Esophagus (tissue), 2 donors: ENCODE data around the gene CACNA1A. TPM values are rescaled to one million over a fixed set of nuclear protein-coding genes. Genes with fewer than 3 reads are reported as not detected.
"Not testable (repeated sequence)": the region's sequence is repeated elsewhere in the genome, so short reads cannot be mapped to it uniquely, and the experiment has no call there.

ENCODE experiments used
- H3K27ac ChIP-seq, 2 donors: one replicate each; pipeline ENCODE4 v1.5.1; 2013; ENCODE audit warnings: low read depth in 2 of 2, mild to moderate bottlenecking in 2 of 2, inconsistent platforms in 1 of 2, low read length in 1 of 2, moderate library complexity in 1 of 2
- H3K27me3 ChIP-seq, 2 donors: one replicate each; pipeline ENCODE4 v1.6.1; 2013; ENCODE audit warnings: low read length in 2 of 2, control low read depth in 1 of 2, mild to moderate bottlenecking in 1 of 2; ENCODE audit not compliant: insufficient read depth in 2 of 2, control insufficient read depth in 1 of 2
- H3K36me3 ChIP-seq, 2 donors: one replicate each; pipeline ENCODE4 v1.6.1; 2013; ENCODE audit warnings: low read length in 1 of 2; ENCODE audit not compliant: control insufficient read depth in 2 of 2, insufficient read depth in 2 of 2
- H3K4me1 ChIP-seq, 2 donors: one replicate each; pipeline ENCODE4 v1.6.1; 2013; ENCODE audit warnings: low read length in 1 of 2; ENCODE audit not compliant: control insufficient read depth in 2 of 2, insufficient read depth in 2 of 2
- H3K4me3 ChIP-seq, 2 donors: one replicate each; pipeline ENCODE4 v1.5.1; 2013; ENCODE audit warnings: low read length in 2 of 2, mild to moderate bottlenecking in 2 of 2, low read depth in 1 of 2, moderate library complexity in 1 of 2
- H3K9me3 ChIP-seq, 2 donors: one replicate each; pipeline ENCODE4 v1.6.1; 2013; ENCODE audit warnings: mild to moderate bottlenecking in 2 of 2, low read depth in 1 of 2, low read length in 1 of 2, moderate library complexity in 1 of 2; ENCODE audit not compliant: control insufficient read depth in 2 of 2, insufficient read depth in 1 of 2
- WGBS, 2 donors: extraction: QIAGEN DNeasy Blood & Tissue Kit; methylation state at CpG; one replicate each; pipeline ENCODE4 v1.1.7; 2013; 5-methylcytosine and 5-hydroxymethylcytosine counted together
- polyA plus RNA-seq, 2 donors: library from polyadenylated mRNA; stranded (reverse); fragments of 200-250 nt; gene quantifications; one replicate each; pipeline ENCODE4 v1.2.3, GENCODE V29; 2013
- donor health status: healthy with polysubstance abuse.
- donor health status: Bipolar disorder and iron deficiency.

CACNA1A gene
- polyA plus RNA-seq, 2 donors = 0.20 to 0.33 TPM

DNA sequence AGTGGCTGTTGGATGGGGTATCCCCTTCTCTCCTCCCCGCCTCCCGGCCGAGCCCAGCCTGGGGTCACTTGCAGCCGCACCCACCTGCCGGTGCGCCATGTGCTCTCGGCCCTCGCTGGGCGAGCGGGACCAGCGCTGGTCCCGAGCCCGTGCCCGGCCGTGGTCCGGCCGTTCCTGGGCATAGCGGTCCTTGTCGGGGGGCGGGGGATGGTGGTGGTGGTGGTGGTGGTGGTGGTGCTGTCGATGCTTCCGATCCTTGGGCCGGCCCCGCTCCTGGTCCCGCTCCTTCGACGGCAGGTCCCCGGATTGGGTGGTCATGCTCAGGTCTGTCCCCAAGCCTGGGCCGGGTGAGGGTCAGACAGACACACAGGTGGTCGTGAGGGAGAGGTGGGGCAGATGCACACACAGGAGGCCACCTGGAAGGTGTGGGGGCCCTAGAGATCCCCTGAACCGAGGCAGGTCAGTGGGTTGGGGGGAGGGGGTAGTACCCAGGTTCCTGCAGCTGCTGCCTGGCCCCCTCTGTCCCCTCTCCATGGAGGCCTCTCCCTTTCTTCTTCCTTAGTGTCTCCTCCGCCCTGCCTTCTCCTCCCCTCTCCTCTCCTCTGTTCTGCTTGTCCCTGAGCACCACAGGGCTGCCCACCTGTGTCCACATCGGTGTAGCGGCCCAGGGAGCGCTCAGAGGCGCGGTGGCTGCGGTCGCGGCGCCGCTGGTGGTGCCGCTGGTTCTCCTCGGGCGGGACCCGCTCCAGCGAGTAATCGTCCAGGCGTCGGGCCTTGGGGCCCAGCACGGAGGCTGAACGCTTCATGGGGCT, 297.4 kb downstream of the CACNA1A start:
- H3K4me1 ChIP-seq = peaks cover 0 to 2% of the 10 kb centered on the region in 2 donors
- H3K9me3 ChIP-seq = no peaks in the 10 kb centered on the region
- peak overlapping the region; percentile 5 to 50 for H3K27ac ChIP-seq
- no peaks in the 10 kb centered on the region for H3K27me3 ChIP-seq
- peak overlapping the region; percentile 19 to 44 for H3K4me3 ChIP-seq
- no peaks in the 10 kb centered on the region for H3K36me3 ChIP-seq
- WGBS, 2 donors = 66 to 86% methylated on average over 28 to 52 of the region's 52 CpGs

DNA sequence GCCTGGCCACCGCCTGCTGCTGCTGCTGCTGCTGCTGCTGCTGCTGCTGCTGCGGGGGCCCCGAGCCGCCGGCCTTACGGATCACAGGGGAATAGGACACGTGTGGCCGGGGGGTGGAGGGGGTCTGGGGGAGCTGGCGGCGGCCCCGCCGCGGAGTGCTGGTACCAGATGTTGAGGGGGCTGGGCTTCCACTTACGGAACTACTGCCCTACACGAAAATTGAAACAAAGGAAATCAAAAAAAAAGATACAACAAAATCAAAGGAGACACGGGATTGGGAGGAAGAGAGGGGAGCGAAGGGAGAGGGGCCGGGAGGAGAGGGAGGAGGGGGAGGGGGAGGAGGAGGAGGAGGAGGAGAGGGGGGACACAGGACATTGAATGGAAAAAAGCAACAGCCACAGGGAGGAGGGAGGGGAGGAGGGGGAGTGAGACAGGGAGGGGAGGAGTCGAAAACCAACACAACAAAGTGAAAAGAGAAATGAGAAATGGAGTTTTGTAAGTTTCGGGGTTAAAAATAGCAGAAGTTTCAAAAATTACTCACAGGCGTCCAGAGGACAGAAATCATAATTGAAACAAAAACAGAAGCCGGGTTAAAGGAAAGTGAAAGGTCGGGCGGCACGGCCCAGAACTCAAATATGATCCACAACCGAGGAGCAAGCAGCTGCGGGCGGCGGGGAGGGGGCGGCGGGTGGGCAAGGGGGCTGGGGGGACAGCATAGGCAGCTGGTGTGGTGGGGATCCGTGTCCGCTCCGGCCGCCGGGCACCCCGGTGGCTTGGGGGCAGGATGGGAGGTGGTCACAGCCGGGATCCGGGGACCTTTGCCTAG, 298.2 kb downstream of the CACNA1A start:
- Histone ChIP-seq H3K27me3 (no peaks in the 10 kb centered on the region), H3K4me1 (peaks cover 0 to 2% of the 10 kb centered on the region in 2 donors), H3K4me3 (peak overlapping the region; percentile 19 to 44), H3K9me3 (no peaks in the 10 kb centered on the region), H3K36me3 (no peaks in the 10 kb centered on the region), H3K27ac (peak overlapping the region; percentile 18 to 50)
- 10 to 22% methylated on average over 31 to 39 of the region's 39 CpGs for WGBS, 2 donors

DNA sequence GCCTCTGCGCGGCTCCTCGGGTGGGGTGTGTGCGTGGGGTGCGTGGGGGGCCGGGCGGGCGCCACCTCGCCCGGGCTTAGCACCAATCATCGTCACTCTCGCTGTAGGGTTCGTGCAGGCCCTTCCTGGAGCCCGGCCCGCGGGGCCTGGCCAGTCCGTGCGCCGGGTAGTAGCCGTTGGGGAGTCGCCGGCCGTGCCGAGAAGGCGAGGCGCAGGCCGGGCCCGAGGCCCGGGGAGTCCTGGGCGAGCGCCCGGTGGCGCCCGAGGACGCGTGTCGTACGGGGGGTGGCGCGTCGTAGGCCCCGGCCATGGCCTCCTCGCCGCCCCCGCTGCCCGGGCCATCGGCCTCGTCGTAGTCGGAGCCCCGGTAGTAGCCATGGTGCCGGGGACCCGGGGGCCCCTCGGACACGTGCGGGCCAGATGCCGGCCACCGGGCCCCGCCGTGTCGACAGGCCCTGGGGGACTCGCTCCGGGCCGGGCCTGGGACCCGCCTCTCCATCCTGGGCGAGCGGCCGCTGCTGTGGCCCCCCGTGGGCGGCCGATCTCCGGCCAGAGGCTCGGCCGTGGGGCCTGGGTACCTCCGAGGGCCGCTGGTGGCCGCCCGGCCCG, 298.9 kb downstream of the CACNA1A start:
- H3K4me1 ChIP-seq = peaks cover 0 to 2% of the 10 kb centered on the region in 2 donors
- 66 to 87% methylated on average over 65 to 79 of the region's 79 CpGs for WGBS, 2 donors
- H3K27ac ChIP-seq = peak overlapping the region; percentile 18 to 43
- no peaks in the 10 kb centered on the region for H3K27me3 ChIP-seq
- no peaks in the 10 kb centered on the region for H3K36me3 ChIP-seq
- H3K9me3 ChIP-seq = no peaks in the 10 kb centered on the region
- peak overlapping the region; percentile 19 to 44 for H3K4me3 ChIP-seq

- H3K9me3 ChIP-seq = no peaks in the 10 kb centered on the region
- H3K4me1 ChIP-seq = peaks cover 0 to 2% of the 10 kb centered on the region in 2 donors
- H3K36me3 ChIP-seq = no peaks in the 10 kb centered on the region
- H3K27me3 ChIP-seq = no peaks in the 10 kb centered on the region
- no peak overlapping the region for H3K27ac ChIP-seq
- no peak overlapping the region for H3K4me3 ChIP-seq
- 86 to 87% methylated on average over 5 of the region's 5 CpGs for WGBS, 2 donors
These were observed 299.7 kb downstream of the CACNA1A start for GRCh38 chr19:13206587-13206986.

DNA sequence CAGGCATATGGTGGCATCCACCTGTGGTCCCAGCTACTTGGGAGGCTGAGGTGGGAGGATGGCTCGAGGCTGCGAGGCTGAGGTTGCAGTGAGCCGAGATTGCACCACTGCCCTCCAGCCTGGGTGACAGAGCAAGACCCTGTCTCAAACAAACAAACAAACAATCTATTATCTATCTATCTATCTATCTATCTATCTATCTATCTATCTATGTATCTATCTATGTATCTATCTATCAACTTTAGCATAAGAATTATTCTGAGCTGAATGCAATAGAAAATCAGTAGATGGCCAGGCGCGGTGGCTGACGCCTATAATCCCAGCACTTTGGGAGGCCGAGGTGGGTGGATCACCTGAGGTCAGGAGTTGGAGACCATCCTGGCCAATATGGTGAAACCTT, 304.2 kb downstream of the CACNA1A start:
- not testable (repeated sequence) for H3K9me3 ChIP-seq, H3K27ac ChIP-seq, H3K36me3 ChIP-seq, H3K27me3 ChIP-seq, H3K4me1 ChIP-seq, H3K4me3 ChIP-seq
- WGBS, 2 donors = 97% methylated on average over 7 of the region's 7 CpGs

DNA sequence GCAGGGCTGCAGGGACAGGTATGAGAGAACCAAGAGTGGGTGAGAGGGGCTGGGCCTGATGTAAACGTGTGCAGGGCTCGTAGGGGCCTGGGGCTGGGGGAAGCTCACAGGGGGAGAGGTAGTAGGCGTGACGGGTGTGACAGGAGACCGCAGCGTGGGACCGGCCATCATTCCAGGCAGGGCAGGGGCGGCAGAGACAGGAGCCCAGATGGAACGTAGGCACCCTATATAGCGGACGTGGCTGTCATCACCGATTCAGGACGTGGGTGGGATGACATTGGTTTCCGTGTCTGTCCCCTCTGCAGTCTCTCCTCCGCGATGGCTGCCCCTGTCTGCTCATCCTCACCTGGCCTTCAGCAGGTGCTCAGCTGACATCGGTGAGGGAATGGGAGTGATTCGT, 307.6 kb downstream of the CACNA1A start:
- WGBS, 2 donors = 87 to 89% methylated on average over 18 of the region's 18 CpGs
- Histone ChIP-seq H3K36me3 (no peaks in the 10 kb centered on the region), H3K4me1 (no peaks in the 10 kb centered on the region), H3K9me3 (no peaks in the 10 kb centered on the region), H3K27ac (no peak overlapping the region), H3K27me3 (no peaks in the 10 kb centered on the region), H3K4me3 (no peak overlapping the region)

- WGBS, 2 donors = 53 to 68% methylated on average over 11 of the region's 11 CpGs
- H3K27me3 ChIP-seq = no peaks in the 10 kb centered on the region
- H3K9me3 ChIP-seq = no peaks in the 10 kb centered on the region
- peaks cover 0 to 2% of the 10 kb centered on the region in 2 donors for H3K4me1 ChIP-seq
- no peaks in the 10 kb centered on the region for H3K36me3 ChIP-seq
- H3K4me3 ChIP-seq = no peak overlapping the region
- no peak overlapping the region for H3K27ac ChIP-seq
These were observed 310.6 kb downstream of the CACNA1A start for GRCh38 chr19:13195678-13196077.

DNA sequence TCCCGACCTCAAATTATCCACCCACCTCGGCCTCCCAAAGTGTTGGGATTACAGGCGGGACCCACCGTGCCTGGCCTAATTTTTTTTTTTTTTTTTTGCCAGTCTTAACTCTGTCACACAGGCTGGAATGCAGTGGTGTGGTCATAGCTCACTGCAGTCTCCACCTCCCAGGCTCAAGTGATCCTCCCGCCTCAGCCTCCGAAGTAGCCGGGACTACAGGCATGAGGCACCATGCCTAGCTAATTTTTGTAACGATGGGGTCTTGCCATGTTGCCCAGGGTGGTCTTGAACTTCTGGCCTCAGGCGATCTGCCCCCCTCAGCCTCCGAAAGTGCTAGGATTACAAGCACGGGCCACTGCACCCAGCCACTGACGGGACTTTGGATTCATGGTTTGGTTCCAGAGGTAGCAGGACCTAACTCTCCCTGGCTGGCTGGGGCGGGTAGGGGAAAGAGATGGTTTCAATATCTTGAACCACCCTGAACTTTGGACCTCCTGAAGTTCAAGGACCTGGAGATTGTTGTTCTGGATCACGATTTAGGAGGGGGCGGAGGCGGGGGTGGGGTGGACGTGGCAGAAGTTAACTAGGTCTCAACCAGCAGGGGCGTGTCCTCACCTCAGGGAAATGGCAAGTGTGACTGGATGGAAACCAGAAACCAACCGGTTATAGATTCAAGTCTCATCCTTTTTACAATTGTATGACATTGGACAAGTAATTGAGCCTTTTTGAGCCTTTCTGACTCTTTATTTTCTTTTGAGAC, 315.3 kb downstream of the CACNA1A start:
- H3K36me3 ChIP-seq = no peaks in the 10 kb centered on the region
- no peaks in the 10 kb centered on the region for H3K9me3 ChIP-seq
- H3K27ac ChIP-seq = no peak overlapping the region
- 67 to 71% methylated on average over 19 of the region's 19 CpGs for WGBS, 2 donors
- H3K4me1 ChIP-seq = peaks cover 0 to 2% of the 10 kb centered on the region in 2 donors
- no peak overlapping the region for H3K4me3 ChIP-seq
- H3K27me3 ChIP-seq = no peaks in the 10 kb centered on the region

DNA sequence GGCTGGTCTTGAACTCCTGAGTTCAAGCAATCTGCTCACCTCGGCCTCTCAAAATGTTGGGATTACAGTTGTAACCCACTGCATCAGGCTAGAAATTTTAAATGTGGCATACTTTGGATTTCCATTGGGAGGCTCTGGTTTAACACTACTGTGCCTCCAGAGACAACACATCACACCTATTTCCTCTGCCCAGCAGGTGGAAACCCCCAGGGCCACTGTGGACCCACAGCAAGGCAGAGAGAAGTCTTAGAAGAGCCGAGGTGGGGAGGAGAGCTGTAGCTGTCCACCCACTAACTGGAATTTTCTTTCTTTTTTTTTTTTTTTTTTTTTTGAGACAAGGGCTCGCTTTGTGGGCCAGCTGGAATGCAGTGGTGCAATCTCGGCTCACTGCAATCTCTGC, 316.7 kb downstream of the CACNA1A start:
- Histone ChIP-seq H3K4me3 (no peak overlapping the region), H3K9me3 (no peaks in the 10 kb centered on the region), H3K4me1 (peaks cover 0 to 2% of the 10 kb centered on the region in 2 donors), H3K36me3 (no peaks in the 10 kb centered on the region), H3K27me3 (no peaks in the 10 kb centered on the region), H3K27ac (no peak overlapping the region)
- WGBS, 2 donors = 74 to 85% methylated on average over 4 of the region's 4 CpGs
